GM19239 (cell line): Measurements from ENCODE around the gene PSEN2.

Source experiments
- DNase-seq: peaks from one replicate; pipeline ENCODE4 v3.0.0; 2011; ENCODE audit warnings: low spot score; ENCODE audit not compliant: insufficient read length
- FAIRE-seq: peaks from 2 replicates; lab custom pipeline; 2011; peaks lifted over from hg19 to GRCh38; lab: Jason Lieb, UNC

PSEN2 gene

GRCh38 chr1:226862890-226863289 lies 7.5 kb upstream of the PSEN2 start:
- FAIRE-seq (no peak), DNase-seq (no peak)

- FAIRE-seq: no peak
- DNase-seq: no peak
Observed at GRCh38 chr1:226863446-226863845, 7.0 kb upstream of the PSEN2 start.

- FAIRE-seq: no peak
- no peak for DNase-seq
Observed at GRCh38 chr1:226864311-226864710, 6.1 kb upstream of the PSEN2 start.

DNA sequence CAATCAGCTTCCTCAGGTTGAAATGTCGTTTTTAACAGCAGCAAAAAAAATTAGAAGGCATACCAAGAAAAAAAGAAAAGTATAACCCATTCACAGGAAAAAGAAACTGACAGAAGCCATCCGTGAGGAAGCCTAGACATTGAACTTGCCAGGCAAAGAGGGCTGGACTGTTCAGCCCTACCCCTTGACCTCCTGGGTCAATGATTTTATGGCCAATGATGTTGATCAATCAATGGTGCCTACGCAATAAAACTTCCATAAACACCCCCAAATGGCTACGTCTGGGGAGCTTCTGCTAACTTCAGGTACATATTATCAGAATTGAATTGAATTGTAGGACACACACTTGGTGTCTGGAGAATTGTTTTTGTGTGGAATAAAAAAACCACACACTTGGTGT lies 4.8 kb upstream of the PSEN2 start:
- no peak for DNase-seq
- no peak for FAIRE-seq

GRCh38 chr1:226867461-226868054 lies 2.9 kb upstream of the PSEN2 start:
- FAIRE-seq: no peak
- no peak for DNase-seq

GRCh38 chr1:226868726-226869125 lies 1.7 kb upstream of the PSEN2 start:
- FAIRE-seq (no peak), DNase-seq (no peak)

GRCh38 chr1:226870026-226870400 lies 403 bp upstream of the PSEN2 start:
- FAIRE-seq (peak; percentile 44), DNase-seq (peak; percentile 15)

- FAIRE-seq (no peak), DNase-seq (no peak)
Observed at GRCh38 chr1:226871636-226872327, 1.4 kb downstream of the PSEN2 start.

DNA sequence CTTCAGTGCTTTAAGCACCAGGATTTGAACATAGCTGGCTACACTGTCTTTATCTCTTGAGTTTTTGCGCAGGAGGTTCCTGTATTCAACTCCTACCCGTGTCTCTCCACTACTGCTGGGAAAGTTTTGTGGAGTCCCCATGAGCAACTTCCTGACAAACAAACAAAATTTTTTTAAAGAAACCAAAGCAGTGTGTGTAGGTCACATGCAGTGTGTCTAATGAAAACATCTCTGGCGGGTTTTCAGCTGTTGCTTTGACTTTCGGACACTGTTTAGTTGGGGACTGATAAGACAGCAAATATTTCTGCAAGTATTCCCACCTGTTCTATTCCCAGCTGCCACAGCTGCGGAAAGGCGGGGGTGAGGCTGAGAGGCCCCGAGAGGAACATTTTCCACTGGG lies 2.0 kb downstream of the PSEN2 start:
- no peak for DNase-seq
- FAIRE-seq: no peak

DNA sequence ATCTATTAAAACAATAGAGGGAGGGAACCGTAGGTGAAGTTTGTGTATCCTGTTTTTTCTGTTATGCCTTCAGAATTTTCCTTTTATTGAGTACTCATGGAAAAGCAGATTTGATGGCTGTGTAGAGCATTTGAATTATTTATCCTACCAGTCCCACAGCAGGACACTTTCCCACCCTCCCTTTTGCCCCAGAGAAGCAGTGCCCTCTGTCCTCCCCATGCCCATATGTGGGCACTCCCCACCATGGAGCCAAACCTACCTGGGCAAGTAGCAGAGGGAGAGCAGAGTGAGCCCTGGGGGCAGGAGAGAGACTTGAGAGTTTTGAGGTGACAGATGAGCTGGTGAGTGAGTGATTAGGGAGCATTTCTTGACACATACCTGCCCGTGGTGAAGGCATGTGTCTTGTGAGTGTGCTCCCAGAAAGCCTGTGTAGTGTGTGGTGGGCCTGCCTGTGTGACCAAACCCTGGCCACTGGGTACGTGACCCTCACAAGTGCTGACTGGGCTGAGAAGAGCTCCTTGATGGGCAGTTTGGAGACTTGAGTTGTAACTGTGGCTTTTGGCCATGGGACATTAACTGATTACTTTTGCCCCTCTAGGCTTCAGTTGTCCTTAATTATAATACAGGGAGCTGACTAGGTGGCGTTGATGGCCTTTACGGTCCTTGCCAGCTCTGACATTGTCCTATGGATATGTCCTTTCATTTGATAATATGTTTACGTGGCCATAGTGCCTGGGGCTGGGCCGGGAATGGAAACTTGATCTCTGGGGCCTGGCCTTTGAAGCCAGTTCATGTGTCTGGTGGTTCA lies 3.6 kb downstream of the PSEN2 start:
- no peak for FAIRE-seq
- no peak for DNase-seq

GRCh38 chr1:226874579-226875425 lies 4.4 kb downstream of the PSEN2 start:
- FAIRE-seq (no peak), DNase-seq (no peak)

DNA sequence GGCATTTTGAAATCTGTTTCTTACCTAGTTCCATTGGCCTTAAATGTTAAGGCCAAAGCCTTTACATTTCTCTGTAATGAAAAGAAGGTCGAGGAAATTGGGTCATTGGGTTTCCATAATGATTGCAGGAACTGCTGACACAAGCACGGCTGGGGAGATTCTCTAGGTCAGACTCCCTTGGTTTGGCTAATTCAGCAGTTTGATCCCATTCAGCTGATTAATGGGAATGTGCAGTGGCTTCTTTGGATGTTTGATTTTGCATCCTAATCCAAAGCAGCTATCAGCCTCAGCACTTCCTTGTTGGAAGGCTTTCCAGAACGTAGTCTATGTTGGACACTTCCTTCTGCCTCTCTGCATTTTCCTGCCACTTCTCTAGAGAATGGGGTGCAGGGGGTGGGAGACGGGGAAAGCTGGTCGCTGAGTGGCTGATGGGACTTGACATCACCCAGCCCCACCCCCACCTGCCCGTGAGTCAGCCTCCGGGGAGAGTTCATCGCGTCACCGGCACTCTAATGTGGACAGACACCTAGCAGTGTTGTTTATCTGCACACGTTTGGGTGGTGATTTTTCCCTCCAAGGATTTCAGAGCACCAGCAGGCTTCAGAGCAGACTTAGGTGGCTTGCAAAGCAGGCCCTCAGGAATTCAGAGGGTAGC lies 5.4 kb downstream of the PSEN2 start:
- FAIRE-seq (no peak), DNase-seq (no peak)

GRCh38 chr1:226877669-226878068 lies 7.3 kb downstream of the PSEN2 start:
- no peak for FAIRE-seq
- DNase-seq: no peak

GRCh38 chr1:226880372-226881287 lies 10.2 kb downstream of the PSEN2 start:
- no peak for DNase-seq
- no peak for FAIRE-seq

DNA sequence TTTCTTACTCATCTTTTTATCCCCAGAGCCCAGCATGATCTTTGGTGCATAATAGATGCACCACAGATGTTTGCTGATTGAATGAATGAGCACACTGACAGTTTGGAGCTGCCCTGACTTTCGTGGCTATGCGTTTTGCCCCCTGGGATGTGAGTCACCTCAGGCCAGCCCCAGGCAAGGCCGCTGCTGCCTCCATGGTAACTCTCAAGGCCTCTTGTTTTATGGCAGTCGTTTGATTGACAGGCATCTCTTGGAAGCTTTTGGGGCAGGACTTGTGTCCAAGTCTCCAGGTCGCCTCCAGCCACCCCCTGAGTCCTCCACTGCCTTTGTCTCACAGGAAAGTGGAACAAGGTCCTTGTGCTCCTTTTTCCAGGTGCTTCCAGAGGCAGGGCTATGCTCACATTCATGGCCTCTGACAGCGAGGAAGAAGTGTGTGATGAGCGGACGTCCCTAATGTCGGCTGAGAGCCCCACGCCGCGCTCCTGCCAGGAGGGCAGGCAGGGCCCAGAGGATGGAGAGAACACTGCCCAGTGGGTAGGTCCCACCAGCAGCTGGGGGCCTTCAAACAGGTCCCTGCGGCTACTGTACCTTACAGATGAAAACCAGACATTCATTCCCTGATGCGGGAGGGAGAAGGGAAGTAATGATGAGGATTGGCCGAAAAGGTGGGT lies 11.2 kb downstream of the PSEN2 start:
- FAIRE-seq: no peak

GRCh38 chr1:226882187-226882586 lies 11.8 kb downstream of the PSEN2 start:
- FAIRE-seq: no peak
- DNase-seq: no peak

More for the DNA sequence above, 11.2 kb downstream of the PSEN2 start:
- no peak for DNase-seq

GRCh38 chr1:226882631-226883409 lies 12.4 kb downstream of the PSEN2 start:
- peak; percentile 98 for FAIRE-seq
- DNase-seq: peak; percentile 78

GRCh38 chr1:226883630-226884029 lies 13.2 kb downstream of the PSEN2 start:
- no peak for DNase-seq
- no peak for FAIRE-seq
